Measurements from ENCODE around the gene GABBR2. TPM values are rescaled to one million over a fixed set of nuclear protein-coding genes. Genes with fewer than 3 reads are reported as not detected.
"Not testable (repeated sequence)": the region's sequence is repeated elsewhere in the genome, so short reads cannot be mapped to it uniquely, and the experiment has no call there.

Gene GABBR2
- total RNA-seq, 1 experiment from 2014 or later, result 0.91 TPM

GRCh38 chr9:98298476-98298875 lies 410.3 kb downstream of the GABBR2 start:
- no peak for DNase-seq (ENCODE audit: low spot score)

- DNase-seq (ENCODE audit: low spot score), result no peak
These were observed 412.9 kb downstream of the GABBR2 start for GRCh38 chr9:98295824-98296223.

GRCh38 chr9:98291820-98292219 lies 416.9 kb downstream of the GABBR2 start:
- DNase-seq (ENCODE audit: low spot score), result no peak

GRCh38 chr9:98290411-98290810 lies 418.3 kb downstream of the GABBR2 start:
- DNase-seq (ENCODE audit: low spot score), result no peak

GRCh38 chr9:98289614-98290201 lies 419.0 kb downstream of the GABBR2 start:
- DNase-seq (ENCODE audit: low spot score), result no peak

- no peak for DNase-seq (ENCODE audit: low spot score)
These were observed 419.9 kb downstream of the GABBR2 start for GRCh38 chr9:98288881-98289280.

- DNase-seq (ENCODE audit: low spot score), result no peak
These were observed 421.4 kb downstream of the GABBR2 start for GRCh38 chr9:98287384-98287783.

- DNase-seq (ENCODE audit: low spot score), result no peak
These were observed 423.3 kb downstream of the GABBR2 start for GRCh38 chr9:98285446-98285845.

- DNase-seq (ENCODE audit: low spot score), result no peak
These were observed 424.0 kb downstream of the GABBR2 start for GRCh38 chr9:98284754-98285153.

GRCh38 chr9:98283143-98283542 lies 425.6 kb downstream of the GABBR2 start:
- DNase-seq (ENCODE audit: low spot score), result not testable (repeated sequence)

- no peak for DNase-seq (ENCODE audit: low spot score)
These were observed 427.5 kb downstream of the GABBR2 start for GRCh38 chr9:98281281-98281680.

- no peak for DNase-seq (ENCODE audit: low spot score)
These were observed 428.2 kb downstream of the GABBR2 start for GRCh38 chr9:98280574-98280973.

GRCh38 chr9:98280162-98280561 lies 428.6 kb downstream of the GABBR2 start:
- no peak for DNase-seq (ENCODE audit: low spot score)

GRCh38 chr9:98276907-98277469 lies 431.7 kb downstream of the GABBR2 start:
- DNase-seq (ENCODE audit: low spot score), result no peak

- no peak for DNase-seq (ENCODE audit: low spot score)
These were observed 433.6 kb downstream of the GABBR2 start for GRCh38 chr9:98275159-98275558.

- no peak for DNase-seq (ENCODE audit: low spot score)
These were observed 436.7 kb downstream of the GABBR2 start for GRCh38 chr9:98272083-98272482.

- DNase-seq (ENCODE audit: low spot score), result no peak
These were observed 437.3 kb downstream of the GABBR2 start for GRCh38 chr9:98271479-98271878.

GRCh38 chr9:98270284-98270683 lies 438.5 kb downstream of the GABBR2 start:
- not testable (repeated sequence) for DNase-seq (ENCODE audit: low spot score)

- DNase-seq (ENCODE audit: low spot score), result not testable (repeated sequence)
These were observed 439.1 kb downstream of the GABBR2 start for GRCh38 chr9:98269652-98270051.

- not testable (repeated sequence) for DNase-seq (ENCODE audit: low spot score)
These were observed 441.2 kb downstream of the GABBR2 start for GRCh38 chr9:98267556-98267955.

GRCh38 chr9:98264516-98264915 lies 444.2 kb downstream of the GABBR2 start:
- DNase-seq (ENCODE audit: low spot score), result no peak

GRCh38 chr9:98263482-98264357 lies 445.0 kb downstream of the GABBR2 start:
- peak; percentile 74 for DNase-seq (ENCODE audit: low spot score)

- DNase-seq (ENCODE audit: low spot score), result no peak
These were observed 445.7 kb downstream of the GABBR2 start for GRCh38 chr9:98263080-98263479.

All from H4 (cell line).